GM23338 (cell line): ENCODE measurements around the gene GABBR1. TPM values are rescaled to one million over a fixed set of nuclear protein-coding genes. Genes with fewer than 3 reads are reported as not detected.

Source experiments
- ATAC-seq: fragments of 200-7000 bp; cut with Tn5 transposase; 3 replicates; pipeline ENCODE4 v1.9.1; 2020
- DNase-seq: peaks from one replicate; pipeline ENCODE4 v3.0.0-alpha.2; 2015; ENCODE audit warnings: low spot score
- H2AFZ ChIP-seq: fragments of 200-600 bp; sonication (generic); 2 replicates; pipeline ENCODE4 v1.8.0; 2016; ENCODE audit warnings: antibody characterized with exemption, mild to moderate bottlenecking, moderate library complexity
- H3F3A ChIP-seq: fragments of 200-600 bp; sonication (generic); replicated peaks from 2 replicates; pipeline ENCODE4 v1.8.0; 2017; ENCODE audit warnings: antibody characterized with exemption, mixed run types, low read depth
- H3K27ac ChIP-seq: fragments of 200-600 bp; sonication (generic); 2 replicates; pipeline ENCODE4 v1.6.1; 2016; ENCODE audit warnings: low read depth
- H3K27me3 ChIP-seq: fragments of 200-600 bp; sonication (generic); 2 replicates; pipeline ENCODE4 v1.8.0; 2016; ENCODE audit warnings: mild to moderate bottlenecking, mixed run types, moderate library complexity; ENCODE audit not compliant: insufficient read depth
- H3K36me3 ChIP-seq: fragments of 200-600 bp; sonication (generic); 2 replicates; pipeline ENCODE4 v1.8.0; 2016; ENCODE audit warnings: mild to moderate bottlenecking; ENCODE audit not compliant: insufficient read depth
- H3K4me1 ChIP-seq: fragments of 200-600 bp; sonication (generic); 2 replicates; pipeline ENCODE4 v1.8.0; 2016; ENCODE audit warnings: mild to moderate bottlenecking, moderate library complexity; ENCODE audit not compliant: insufficient read depth
- H3K4me2 ChIP-seq: fragments of 200-600 bp; sonication (generic); 2 replicates; pipeline ENCODE4 v1.7.1; 2017; ENCODE audit warnings: mixed run types
- H3K4me3 ChIP-seq: fragments of 200-600 bp; sonication (generic); 2 replicates; pipeline ENCODE4 v1.6.1; 2016; ENCODE audit warnings: mixed run types
- H3K79me2 ChIP-seq: fragments of 200-600 bp; sonication (generic); replicated peaks from 2 replicates; pipeline ENCODE4 v1.8.0; 2017; ENCODE audit warnings: mild to moderate bottlenecking; ENCODE audit not compliant: insufficient read depth
- H3K9me2 ChIP-seq: fragments of 200-600 bp; sonication (generic); 2 replicates; pipeline ENCODE4 v1.8.0; 2017; ENCODE audit not compliant: insufficient read depth
- H4K20me1 ChIP-seq: fragments of 200-600 bp; sonication (generic); replicated peaks from 2 replicates; pipeline ENCODE4 v1.8.0; 2017; ENCODE audit warnings: mild to moderate bottlenecking; ENCODE audit not compliant: insufficient read depth
- H3K27ac Mint-ChIP-seq: 2 replicates; pipeline ENCODE4 v1.8.0; 2020; ENCODE audit warnings: inconsistent platforms, mild to moderate bottlenecking, moderate library complexity, mixed read lengths
- H3K27me3 Mint-ChIP-seq: 3 replicates; pipeline ENCODE4 v1.8.0; 2022; ENCODE audit warnings: low read depth, mild to moderate bottlenecking, moderate library complexity, mixed read lengths, inconsistent platforms; ENCODE audit not compliant: insufficient read depth, poor library complexity
- H3K36me3 Mint-ChIP-seq: 3 replicates; pipeline ENCODE4 v1.8.0; 2021; ENCODE audit warnings: low read depth, mild to moderate bottlenecking, inconsistent platforms, moderate library complexity, mixed read lengths
- H3K4me1 Mint-ChIP-seq: 3 replicates; pipeline ENCODE4 v1.8.0; 2020; ENCODE audit warnings: mild to moderate bottlenecking, inconsistent platforms, mixed read lengths
- H3K4me3 Mint-ChIP-seq: 3 replicates; pipeline ENCODE4 v1.8.0; 2021; ENCODE audit warnings: moderate library complexity, mild to moderate bottlenecking, inconsistent platforms, mixed read lengths
- H3K9me3 Mint-ChIP-seq: 3 replicates; pipeline ENCODE4 v1.8.0; 2020; ENCODE audit warnings: moderate library complexity, mild to moderate bottlenecking, inconsistent platforms, mixed read lengths
- CREB1 ChIP-seq: fragments of 250-450 bp; sonication (Bioruptor Pico); IDR thresholded peaks from 2 replicates; pipeline ENCODE4 v1.5.0; 2020; ENCODE audit warnings: low read depth, mild to moderate bottlenecking, moderate library complexity
- ETS1 ChIP-seq: IDR thresholded peaks from 2 replicates; pipeline ENCODE4 v1.6.1; 2016; ENCODE audit warnings: antibody characterized with exemption
- EZH2 ChIP-seq: fragments of 200-600 bp; sonication (generic); IDR thresholded peaks from one replicate; pipeline ENCODE4 v1.8.0; 2017; ENCODE audit warnings: antibody characterized with exemption, mild to moderate bottlenecking, low read depth; ENCODE audit not compliant: unreplicated experiment
- EZH2phosphoT487 ChIP-seq: fragments of 200-600 bp; sonication (generic); IDR thresholded peaks from one replicate; pipeline ENCODE4 v1.8.1; 2018; ENCODE audit warnings: antibody characterized with exemption; ENCODE audit not compliant: unreplicated experiment
- NANOG ChIP-seq: IDR thresholded peaks from 2 replicates; pipeline ENCODE4 v1.6.1; 2016; ENCODE audit warnings: antibody characterized with exemption, borderline replicate concordance
- STAT1 ChIP-seq: IDR thresholded peaks from one replicate; pipeline ENCODE4 v1.6.1; 2016; ENCODE audit warnings: antibody characterized with exemption; ENCODE audit not compliant: unreplicated experiment
- ZNF114 ChIP-seq: fragments of 250-450 bp; sonication (Bioruptor Pico); IDR thresholded peaks from 2 replicates; pipeline ENCODE4 v1.5.0; 2020; ENCODE audit warnings: mild to moderate bottlenecking, moderate library complexity
- ZNF331 ChIP-seq: fragments of 250-450 bp; sonication (Bioruptor Pico); IDR thresholded peaks from 2 replicates; pipeline ENCODE4 v1.5.0; 2020; ENCODE audit warnings: low read depth, mild to moderate bottlenecking, moderate library complexity
- ZNF462 ChIP-seq: fragments of 250-450 bp; sonication (Bioruptor Pico); IDR thresholded peaks from 2 replicates; pipeline ENCODE4 v1.5.0; 2020; ENCODE audit warnings: mild to moderate bottlenecking, moderate library complexity
- polyA plus RNA-seq: library from polyadenylated mRNA; unstranded; fragments of >200 nt; fragmentation: Nextera tagmentation; extraction: Ambion mirVana; gene quantifications from 2 replicates; pipeline ENCODE4 v1.2.1, GENCODE V29; 2016
- total RNA-seq: library from RNA; depleted of rRNA; stranded (reverse); fragments of >200 nt; shearing (Covaris generic); gene quantifications from 2 replicates; pipeline ENCODE4 v1.2.3, GENCODE V29; 2014

The GABBR1 gene
- total and polyA plus RNA-seq, 2 experiments from 2014 or later: 42.8 to 78.9 TPM

- TF ChIP-seq ZNF462 (no peak), EZH2phosphoT487 (no peak), NANOG (no peak)
Observed at GRCh38 chr6:29566856-29567255, 66.1 kb downstream of the GABBR1 start (continued).

GRCh38 chr6:29564875-29565274 lies 68.1 kb downstream of the GABBR1 start:
- H3K27ac Mint-ChIP-seq: no peak overlapping the region
- Histone ChIP-seq H3K4me3 (no peak overlapping the region), H3K27me3 (no peaks in the 10 kb centered on the region), H4K20me1 (no peaks in the 10 kb centered on the region), H3K9me2 (peaks cover 3% of the 10 kb centered on the region; the same call in 1 of the 2 replicates), H3K27ac (no peak overlapping the region), H3K79me2 (no peaks in the 10 kb centered on the region), H2AFZ (no peak overlapping the region), H3K4me1 (peaks cover 2% of the 10 kb centered on the region), H3F3A (no peaks in the 10 kb centered on the region), H3K36me3 (no peaks in the 10 kb centered on the region), H3K4me2 (no peak overlapping the region)
- no peaks in the 10 kb centered on the region for H3K36me3 Mint-ChIP-seq
- ATAC-seq (no peak), DNase-seq (no peak)
- no peak for TF ChIP-seq EZH2phosphoT487
- TF ChIP-seq ZNF331 (CRISPR knock-in tag): no peak
- no peak for TF ChIP-seq ETS1
- TF ChIP-seq STAT1: no peak
- TF ChIP-seq CREB1 (CRISPR knock-in tag): no peak
- TF ChIP-seq EZH2: no peak
- TF ChIP-seq ZNF114 (CRISPR knock-in tag): no peak
- H3K4me3 Mint-ChIP-seq: no peak overlapping the region
- H3K9me3 Mint-ChIP-seq: no peaks in the 10 kb centered on the region
- peaks cover 3% of the 10 kb centered on the region for H3K27me3 Mint-ChIP-seq
- H3K4me1 Mint-ChIP-seq: peaks cover 4% of the 10 kb centered on the region
